AG20443 (cell line): Measurements from ENCODE around the gene IFNE.
"Not testable (repeated sequence)": the region's sequence is repeated elsewhere in the genome, so short reads cannot be mapped to it uniquely, and the experiment has no call there.

ENCODE experiments used
- DNase-seq: peaks from one replicate; pipeline ENCODE4 v3.0.0; 2012; ENCODE audit warnings: low spot score, mixed read lengths

The IFNE gene

GRCh38 chr9:21491756-21492155, 9.6 kb upstream of the IFNE start:
- no peak for DNase-seq

- no peak for DNase-seq
These were observed 550 bp downstream of the IFNE start for GRCh38 chr9:21481470-21482056.

- DNase-seq, result no peak
These were observed 2.9 kb downstream of the IFNE start for GRCh38 chr9:21479152-21479702.

- no peak for DNase-seq
These were observed 4.6 kb downstream of the IFNE start for GRCh38 chr9:21477466-21477865.

- DNase-seq, result no peak
These were observed 8.9 kb downstream of the IFNE start for GRCh38 chr9:21473236-21473635.

- no peak for DNase-seq
These were observed 12.0 kb downstream of the IFNE start for GRCh38 chr9:21470126-21470525.

GRCh38 chr9:21465859-21466518, 16.1 kb downstream of the IFNE start:
- peak; percentile 64 for DNase-seq

- DNase-seq, result no peak
These were observed 17.0 kb downstream of the IFNE start for GRCh38 chr9:21465138-21465537.

GRCh38 chr9:21461377-21461776, 20.7 kb downstream of the IFNE start:
- no peak for DNase-seq

- peak; percentile 65 for DNase-seq
These were observed 26.8 kb downstream of the IFNE start for GRCh38 chr9:21455320-21455719.

- peak; percentile 47 for DNase-seq
These were observed 28.0 kb downstream of the IFNE start for GRCh38 chr9:21454149-21454548.

GRCh38 chr9:21452681-21453080, 29.4 kb downstream of the IFNE start:
- no peak for DNase-seq

- DNase-seq, result no peak
These were observed 31.2 kb downstream of the IFNE start for GRCh38 chr9:21450733-21451394.

- DNase-seq, result not testable (repeated sequence)
These were observed 32.8 kb downstream of the IFNE start for GRCh38 chr9:21449312-21449711.

GRCh38 chr9:21443849-21444625, 38.1 kb downstream of the IFNE start:
- no peak for DNase-seq

- no peak for DNase-seq
These were observed 42.0 kb downstream of the IFNE start, which contains the start of gene IFNA1 for GRCh38 chr9:21440139-21440538. Gene IFNA1, plus strand, starts transcription at chr9:21440439. Its CDS starts 69 bp downstream, at chr9:21440508.

- not testable (repeated sequence) for DNase-seq
These were observed 47.1 kb downstream of the IFNE start for GRCh38 chr9:21435015-21435383.

- DNase-seq, result peak; percentile 43
These were observed 47.7 kb downstream of the IFNE start for GRCh38 chr9:21434202-21435014.

GRCh38 chr9:21432672-21433425, 49.3 kb downstream of the IFNE start:
- no peak for DNase-seq
